Fibroblast of upper back skin (primary cell): ENCODE results near the gene RAP1GAP2.
A peak's percentile ranks its signal among the peaks of the same experiment; 100 is the strongest.
"Not testable (repeated sequence)": the region's sequence is repeated elsewhere in the genome, so short reads cannot be mapped to it uniquely, and the experiment has no call there.

Experiments
- DNase-seq: peaks from one replicate; pipeline ENCODE4 v3.0.0-alpha.2; 2013

Gene RAP1GAP2

GRCh38 chr17:2815781-2816185, 19.5 kb downstream of the RAP1GAP2 start:
- DNase-seq = no peak

- no peak for DNase-seq
Observed at GRCh38 chr17:2816688-2817087, 20.4 kb downstream of the RAP1GAP2 start.

- DNase-seq = not testable (repeated sequence)
Observed at GRCh38 chr17:2819294-2819693, 23.1 kb downstream of the RAP1GAP2 start.

- no peak for DNase-seq
Observed at GRCh38 chr17:2819921-2820501, 23.8 kb downstream of the RAP1GAP2 start.

- DNase-seq = no peak
Observed at GRCh38 chr17:2821868-2822267, 25.6 kb downstream of the RAP1GAP2 start.

GRCh38 chr17:2822358-2822757, 26.1 kb downstream of the RAP1GAP2 start:
- DNase-seq = no peak

- no peak for DNase-seq
Observed at GRCh38 chr17:2825253-2825970, 29.2 kb downstream of the RAP1GAP2 start.

GRCh38 chr17:2828397-2829038, 32.3 kb downstream of the RAP1GAP2 start:
- DNase-seq = peak; percentile 20

- no peak for DNase-seq
Observed at GRCh38 chr17:2830678-2831077, 34.4 kb downstream of the RAP1GAP2 start.

GRCh38 chr17:2835780-2836179, 39.5 kb downstream of the RAP1GAP2 start:
- no peak for DNase-seq

GRCh38 chr17:2837147-2837561, 40.9 kb downstream of the RAP1GAP2 start:
- no peak for DNase-seq

- peak; percentile 23 for DNase-seq
Observed at GRCh38 chr17:2841606-2842005, 45.4 kb downstream of the RAP1GAP2 start.

GRCh38 chr17:2842464-2842863, 46.2 kb downstream of the RAP1GAP2 start:
- DNase-seq = no peak

GRCh38 chr17:2844416-2844815, 48.2 kb downstream of the RAP1GAP2 start:
- DNase-seq = no peak

- no peak for DNase-seq
Observed at GRCh38 chr17:2847381-2848333, 51.4 kb downstream of the RAP1GAP2 start.

- no peak for DNase-seq
Observed at GRCh38 chr17:2849327-2849670, 53.1 kb downstream of the RAP1GAP2 start.

GRCh38 chr17:2850991-2851390, 54.8 kb downstream of the RAP1GAP2 start:
- DNase-seq = no peak

GRCh38 chr17:2851615-2852014, 55.4 kb downstream of the RAP1GAP2 start:
- DNase-seq = no peak

- DNase-seq = no peak
Observed at GRCh38 chr17:2852221-2852620, 56.0 kb downstream of the RAP1GAP2 start.

GRCh38 chr17:2852729-2853282, 56.6 kb downstream of the RAP1GAP2 start:
- no peak for DNase-seq

GRCh38 chr17:2853283-2854142, 57.3 kb downstream of the RAP1GAP2 start:
- peak; percentile 16 for DNase-seq
